Neural cell (in vitro differentiated cells): Measurements from ENCODE around the gene SPOCK1. TPM values are rescaled to one million over a fixed set of nuclear protein-coding genes. Genes with fewer than 3 reads are reported as not detected.

ENCODE experiments used
- H2AFZ ChIP-seq: fragments of 200-600, 300-800 bp; sonication (generic), shearing (Covaris generic); 2 replicates; pipeline ENCODE4 v1.6.0; 2014; ENCODE audit warnings: low read depth, mild to moderate bottlenecking, antibody characterized with exemption, low read length, moderate library complexity
- H3F3A ChIP-seq: fragments of 200-600 bp; shearing (Covaris generic); 2 replicates; pipeline ENCODE4 v1.6.1; 2016; ENCODE audit warnings: mild to moderate bottlenecking, moderate library complexity, mixed read lengths, antibody characterized with exemption, low read length; ENCODE audit not compliant: insufficient read depth, poor library complexity, severe bottlenecking
- H3K27ac ChIP-seq: fragments of 200-600, 300-800 bp; sonication (generic), shearing (Covaris generic); 2 replicates; pipeline ENCODE4 v1.5.1; 2014; ENCODE audit warnings: mild to moderate bottlenecking, low read length, moderate library complexity
- H3K27me3 ChIP-seq: fragments of 300-800, 200-600 bp; sonication (generic), shearing (Covaris generic); 2 replicates; pipeline ENCODE4 v1.6.0; 2014; ENCODE audit warnings: mild to moderate bottlenecking, low read depth, low read length, moderate library complexity; ENCODE audit not compliant: insufficient read depth
- H3K36me3 ChIP-seq: fragments of 300-800, 200-600 bp; sonication (generic), shearing (Covaris generic); 2 replicates; pipeline ENCODE4 v1.5.1; 2014; ENCODE audit warnings: mild to moderate bottlenecking, antibody characterized with exemption, low read length, moderate library complexity; ENCODE audit not compliant: insufficient read depth
- H3K4me2 ChIP-seq: fragments of 300-800, 200-600 bp; sonication (generic), shearing (Covaris generic); 2 replicates; pipeline ENCODE4 v1.6.0; 2014; ENCODE audit warnings: mild to moderate bottlenecking, low read length
- H3K4me3 ChIP-seq: fragments of 300-800, 200-600 bp; sonication (generic), shearing (Covaris generic); 2 replicates; pipeline ENCODE4 v1.5.1; 2014; ENCODE audit warnings: mild to moderate bottlenecking, low read length, moderate library complexity
- H3K79me2 ChIP-seq: fragments of 200-600 bp; shearing (Covaris generic); replicated peaks from 2 replicates; pipeline ENCODE4 v1.6.0; 2014; ENCODE audit warnings: mild to moderate bottlenecking, low read length, moderate library complexity; ENCODE audit not compliant: insufficient read depth
- H3K9ac ChIP-seq: fragments of 300-800, 200-600 bp; sonication (generic), shearing (Covaris generic); 2 replicates; pipeline ENCODE4 v1.6.1; 2016; ENCODE audit warnings: mild to moderate bottlenecking, low read length, mixed read lengths
- H3K9me2 ChIP-seq: fragments of 200-600 bp; shearing (Covaris generic); 2 replicates; pipeline ENCODE4 v1.6.1; 2016; ENCODE audit warnings: mild to moderate bottlenecking, low read length, mixed read lengths; ENCODE audit not compliant: insufficient read depth
- H3K9me3 ChIP-seq: fragments of 200-600, 300-800 bp; sonication (generic), shearing (Covaris generic); 2 replicates; pipeline ENCODE4 v1.6.1; 2016; ENCODE audit warnings: mild to moderate bottlenecking, mixed run types, low read length, moderate library complexity, mixed read lengths
- H4K20me1 ChIP-seq: fragments of 200-600 bp; shearing (Covaris generic); 2 replicates; pipeline ENCODE4 v1.6.1; 2016; ENCODE audit warnings: mild to moderate bottlenecking, mixed run types; ENCODE audit not compliant: insufficient read depth
- CTCF ChIP-seq: fragments of 450-650 bp; IDR thresholded peaks from 2 replicates; pipeline ENCODE4 v1.5.1; 2014; ENCODE audit warnings: antibody characterized with exemption, mild to moderate bottlenecking, moderate library complexity; ENCODE audit not compliant: poor library complexity, severe bottlenecking
- EZH2 ChIP-seq: fragments of 200-600, 300-800 bp; shearing (Covaris generic), sonication (generic); IDR thresholded peaks from 2 replicates; pipeline ENCODE4 v1.6.1; 2014; ENCODE audit warnings: antibody characterized with exemption, low read length, borderline replicate concordance, mild to moderate bottlenecking; ENCODE audit not compliant: insufficient read depth, poor library complexity, severe bottlenecking
- MXI1 ChIP-seq: fragments of 450-650 bp; conservative IDR thresholded peaks from 2 replicates; pipeline ENCODE4 v1.6.1; 2014; ENCODE audit warnings: antibody characterized with exemption, mild to moderate bottlenecking; ENCODE audit not compliant: poor library complexity, severe bottlenecking
- POLR2AphosphoS5 ChIP-seq: IDR thresholded peaks from 2 replicates; pipeline ENCODE4 v1.6.1; 2012
- RAD21 ChIP-seq: fragments of 450-650 bp; conservative IDR thresholded peaks from 2 replicates; pipeline ENCODE4 v1.6.1; 2014; ENCODE audit warnings: antibody characterized with exemption, mild to moderate bottlenecking, moderate library complexity
- SMC3 ChIP-seq: fragments of 450-650 bp; conservative IDR thresholded peaks from 2 replicates; pipeline ENCODE4 v1.6.1; 2014; ENCODE audit warnings: antibody characterized with exemption, mild to moderate bottlenecking, moderate library complexity; ENCODE audit not compliant: poor library complexity
- TAF1 ChIP-seq: IDR thresholded peaks from 2 replicates; pipeline ENCODE4 v1.6.1; 2012; ENCODE audit warnings: low read depth
- polyA plus RNA-seq: library from polyadenylated mRNA; depleted of rRNA; stranded (reverse); fragments of >200 nt; gene quantifications from 2 replicates; pipeline ENCODE4 v1.2.3, GENCODE V29; 2014

SPOCK1 gene
- polyA plus RNA-seq, 1 donor from 2014 or later, result 33.6 TPM

- TF ChIP-seq SMC3 (peak; percentile 47), MXI1 (no peak), RAD21 (peak; percentile 49), CTCF (peak; percentile 45)
- Histone ChIP-seq H3F3A (no peaks in the 10 kb centered on the region), H3K4me3 (no peak overlapping the region), H3K27me3 (no peaks in the 10 kb centered on the region), H4K20me1 (no peaks in the 10 kb centered on the region), H3K36me3 (no peaks in the 10 kb centered on the region), H3K4me2 (no peak overlapping the region), H3K9me3 (no peaks in the 10 kb centered on the region), H3K9ac (no peak overlapping the region), H3K9me2 (no peaks in the 10 kb centered on the region), H3K79me2 (no peaks in the 10 kb centered on the region), H3K27ac (no peak overlapping the region), H2AFZ (no peak overlapping the region)
Observed at GRCh38 chr5:137051161-137051560, 448.0 kb downstream of the SPOCK1 start.

GRCh38 chr5:137040641-137041340 is 458.3 kb downstream of the SPOCK1 start:
- no peaks in the 10 kb centered on the region for H3K79me2 ChIP-seq
- no peak overlapping the region for H3K4me3 ChIP-seq
- H4K20me1 ChIP-seq, result no peaks in the 10 kb centered on the region
- H3K4me2 ChIP-seq, result no peak overlapping the region
- H3K27me3 ChIP-seq, result no peaks in the 10 kb centered on the region
- H2AFZ ChIP-seq, result no peak overlapping the region
- H3K27ac ChIP-seq, result no peak overlapping the region
- no peak overlapping the region for H3K9ac ChIP-seq
- H3F3A ChIP-seq, result peaks cover 2% of the 10 kb centered on the region
- no peaks in the 10 kb centered on the region for H3K9me2 ChIP-seq
- H3K36me3 ChIP-seq, result no peaks in the 10 kb centered on the region
- peaks cover 3% of the 10 kb centered on the region for H3K9me3 ChIP-seq
- no peak for TF ChIP-seq RAD21
- no peak for TF ChIP-seq POLR2AphosphoS5
- no peak for TF ChIP-seq CTCF
- TF ChIP-seq TAF1, result no peak
- no peak for TF ChIP-seq EZH2
- TF ChIP-seq MXI1, result no peak

GRCh38 chr5:137040024-137040423 is 459.1 kb downstream of the SPOCK1 start:
- Histone ChIP-seq H4K20me1 (no peaks in the 10 kb centered on the region), H2AFZ (no peak overlapping the region), H3K36me3 (no peaks in the 10 kb centered on the region), H3F3A (peaks cover 2% of the 10 kb centered on the region), H3K27me3 (no peaks in the 10 kb centered on the region), H3K9ac (no peak overlapping the region), H3K9me2 (no peaks in the 10 kb centered on the region), H3K4me3 (no peak overlapping the region), H3K9me3 (peaks cover 3% of the 10 kb centered on the region), H3K79me2 (no peaks in the 10 kb centered on the region), H3K4me2 (no peak overlapping the region), H3K27ac (no peak overlapping the region)
- no peak for TF ChIP-seq RAD21
